ENCODE measurements around the gene ST6GALNAC3.

- TF ChIP-seq CTCF (IDR thresholded peaks at IDR 0.05; ENCODE audit: low read depth, low read length) (no peak), EZH2phosphoT487 (IDR thresholded peaks at IDR 0.05; ENCODE audit: low read depth) (no peak)
These were observed 70.8 kb downstream of the ST6GALNAC3 start for GRCh38 chr1:76145332-76145731.
